HG02642 (cell line): ENCODE data around the gene PRR5.
A peak's percentile ranks its signal among the peaks of the same experiment; 100 is the strongest.

ENCODE experiments used
- ATAC-seq: cut with Tn5 transposase; IDR thresholded peaks from one replicate; pipeline ENCODE4 v1.9.1; 2021; ENCODE audit warnings: mild to moderate bottlenecking; ENCODE audit not compliant: unreplicated experiment, poor library complexity

The PRR5 gene

DNA sequence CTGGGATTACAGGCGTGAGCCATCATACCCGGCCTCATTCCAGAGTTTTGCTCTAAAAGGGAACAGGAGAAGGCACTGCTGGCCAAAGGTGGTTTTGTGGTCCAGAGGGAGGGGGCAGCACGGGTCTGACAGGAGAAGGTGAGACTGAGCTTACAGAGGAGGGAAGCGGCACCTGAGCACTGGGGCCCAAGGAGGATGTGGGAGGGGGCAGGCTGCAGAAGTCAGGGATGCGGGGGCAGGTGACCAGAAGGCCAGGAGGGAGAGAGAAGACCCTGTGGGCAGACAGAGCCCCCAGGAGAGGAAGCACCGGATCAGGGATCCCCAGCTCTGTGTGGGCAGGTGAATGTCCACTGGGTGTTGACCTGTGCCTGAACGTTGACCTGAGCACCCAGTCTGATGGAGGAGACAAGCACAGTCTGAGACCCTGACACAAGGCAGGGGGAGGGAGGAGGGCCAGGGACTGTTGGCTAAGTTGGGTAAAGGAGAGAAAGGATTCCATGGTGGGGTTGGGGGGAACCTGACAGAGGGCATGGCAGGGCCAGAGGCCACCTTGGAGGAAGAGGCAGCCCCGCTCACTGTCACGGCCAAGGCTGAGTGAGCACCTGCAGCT, 12.0 kb upstream of the PRR5 start:
- no peak for ATAC-seq

DNA sequence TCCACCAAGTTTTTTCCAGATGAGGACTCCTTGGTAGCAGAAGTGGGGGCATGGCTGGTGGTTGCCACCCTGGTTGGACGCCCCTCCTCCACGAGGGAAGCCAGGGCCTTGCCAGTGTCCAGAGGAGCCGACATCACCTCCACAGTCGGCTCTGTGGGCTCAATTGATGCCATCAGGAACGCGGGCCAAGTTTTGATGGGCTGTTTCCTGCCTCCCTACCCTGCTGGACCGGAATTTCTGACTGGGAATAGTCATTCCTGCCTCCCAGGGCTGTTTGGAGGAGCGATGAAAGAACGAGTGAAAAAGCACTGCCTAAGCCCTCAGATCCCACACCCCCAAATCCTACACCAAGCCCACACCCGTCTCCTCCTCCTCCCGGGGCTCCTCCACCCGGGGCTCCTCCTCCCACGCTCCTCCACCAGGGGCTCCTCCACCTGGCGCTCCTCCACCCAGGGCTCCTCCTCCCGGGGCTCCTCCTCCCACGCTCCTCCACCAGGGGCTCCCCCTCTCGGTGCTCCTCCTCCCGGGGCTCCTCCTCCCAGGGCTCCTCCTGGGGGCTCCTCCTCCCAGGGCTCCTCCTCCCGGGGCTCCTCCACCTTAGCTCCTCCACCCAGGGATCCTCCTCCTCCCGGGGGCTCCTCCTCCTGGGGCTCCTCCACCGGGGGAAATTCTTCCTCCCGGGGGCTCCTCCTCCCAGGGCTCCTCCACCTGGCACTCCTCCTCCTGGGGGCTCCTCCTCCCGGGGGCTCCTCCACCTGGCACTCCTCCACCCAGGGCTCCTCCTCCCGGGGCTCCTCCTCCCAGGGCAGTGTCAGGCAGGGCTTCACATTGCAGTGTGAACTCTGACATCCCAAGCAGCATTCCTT, 10.0 kb upstream of the PRR5 start:
- ATAC-seq = no peak

DNA sequence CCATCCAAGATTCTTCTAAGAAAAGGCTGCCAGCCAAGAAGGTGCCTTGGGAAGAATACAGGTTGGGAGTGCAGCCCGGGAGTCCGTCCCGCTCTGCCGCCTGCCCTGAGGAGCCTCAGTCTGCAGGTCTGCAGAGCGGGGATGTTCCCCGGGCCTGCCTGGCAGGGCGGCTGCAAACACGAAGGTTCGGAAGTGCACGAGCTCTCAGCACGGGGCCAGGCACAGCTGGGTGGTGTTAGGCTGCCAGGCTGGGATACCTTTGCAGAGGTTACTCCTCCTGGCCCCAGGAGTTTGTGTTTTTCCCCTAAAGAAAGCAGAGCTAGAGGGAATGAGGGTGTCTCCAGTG, 9.4 kb upstream of the PRR5 start:
- no peak for ATAC-seq

DNA sequence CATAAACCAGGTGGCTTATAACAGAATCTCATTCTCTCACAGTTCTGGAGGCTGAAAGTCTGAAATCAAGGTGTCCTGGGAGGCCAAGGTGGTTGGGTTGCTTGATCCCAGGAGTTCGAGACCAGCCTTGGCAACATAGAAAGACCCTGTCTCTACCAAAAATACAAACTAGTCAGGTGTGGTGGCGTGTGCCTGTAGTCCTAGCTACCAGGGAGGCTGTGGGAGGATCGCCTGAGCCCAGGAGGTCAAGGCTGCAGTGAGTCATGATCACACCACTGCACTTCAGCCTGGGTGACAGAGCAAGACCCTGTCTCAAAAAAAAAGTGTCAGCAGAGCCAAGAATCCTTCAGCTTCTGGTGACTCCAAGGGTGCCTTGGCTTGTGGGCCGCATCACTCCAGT, 8.9 kb upstream of the PRR5 start:
- ATAC-seq = no peak

DNA sequence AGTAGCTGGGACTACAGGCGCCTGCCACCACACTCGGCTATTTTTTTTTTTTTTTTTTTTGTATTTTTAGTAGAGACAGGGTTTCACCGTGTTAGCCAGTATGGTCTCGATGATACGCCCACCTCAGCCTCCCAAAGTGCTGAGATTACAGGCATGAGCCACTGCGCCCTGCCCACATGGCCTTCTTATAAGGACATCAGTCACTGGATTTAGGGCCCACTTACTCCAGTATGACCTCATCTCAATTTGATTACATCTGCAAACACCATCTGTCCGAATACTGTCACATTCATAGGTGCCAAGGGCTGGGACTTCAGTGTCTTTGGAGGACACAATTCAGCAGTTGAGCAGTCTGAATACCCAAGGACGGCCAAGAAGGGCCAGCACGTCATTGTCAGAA, 8.2 kb upstream of the PRR5 start:
- no peak for ATAC-seq

DNA sequence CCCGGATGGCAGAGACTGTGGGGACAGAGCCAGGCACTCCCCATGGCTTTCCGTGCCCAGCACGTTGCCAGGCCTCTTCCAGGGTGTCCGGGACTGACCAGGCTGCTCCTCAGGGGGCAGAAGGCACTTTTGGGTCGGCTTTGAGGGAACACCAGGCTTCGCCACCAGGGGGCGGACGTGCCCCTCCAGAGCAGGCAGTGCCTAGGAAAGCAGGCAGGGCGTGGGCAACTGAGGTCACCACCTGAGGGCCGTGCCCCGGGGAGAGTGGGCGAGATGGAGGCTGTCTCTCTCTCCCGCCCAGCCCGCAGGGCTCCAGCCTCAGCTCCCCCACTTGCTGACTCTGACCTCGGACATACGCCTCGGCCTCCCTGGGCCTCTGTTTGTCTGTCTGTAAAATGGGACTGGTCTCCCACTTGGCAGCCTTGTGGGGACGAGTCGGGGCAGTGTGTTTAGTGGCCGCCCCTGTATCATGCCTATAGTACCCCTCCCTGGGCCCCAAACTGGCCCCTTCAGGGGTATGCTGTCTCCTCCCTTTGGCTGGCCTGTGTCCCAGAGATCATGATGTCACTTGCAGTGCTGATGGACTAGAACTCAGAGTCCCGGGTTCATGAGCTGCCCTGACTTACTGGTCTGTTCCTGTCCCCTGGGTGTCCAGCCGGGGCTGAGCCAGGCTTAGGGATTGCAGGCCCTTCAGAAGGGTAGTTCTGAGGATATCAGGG, 4.4 kb upstream of the PRR5 start:
- ATAC-seq = no peak

DNA sequence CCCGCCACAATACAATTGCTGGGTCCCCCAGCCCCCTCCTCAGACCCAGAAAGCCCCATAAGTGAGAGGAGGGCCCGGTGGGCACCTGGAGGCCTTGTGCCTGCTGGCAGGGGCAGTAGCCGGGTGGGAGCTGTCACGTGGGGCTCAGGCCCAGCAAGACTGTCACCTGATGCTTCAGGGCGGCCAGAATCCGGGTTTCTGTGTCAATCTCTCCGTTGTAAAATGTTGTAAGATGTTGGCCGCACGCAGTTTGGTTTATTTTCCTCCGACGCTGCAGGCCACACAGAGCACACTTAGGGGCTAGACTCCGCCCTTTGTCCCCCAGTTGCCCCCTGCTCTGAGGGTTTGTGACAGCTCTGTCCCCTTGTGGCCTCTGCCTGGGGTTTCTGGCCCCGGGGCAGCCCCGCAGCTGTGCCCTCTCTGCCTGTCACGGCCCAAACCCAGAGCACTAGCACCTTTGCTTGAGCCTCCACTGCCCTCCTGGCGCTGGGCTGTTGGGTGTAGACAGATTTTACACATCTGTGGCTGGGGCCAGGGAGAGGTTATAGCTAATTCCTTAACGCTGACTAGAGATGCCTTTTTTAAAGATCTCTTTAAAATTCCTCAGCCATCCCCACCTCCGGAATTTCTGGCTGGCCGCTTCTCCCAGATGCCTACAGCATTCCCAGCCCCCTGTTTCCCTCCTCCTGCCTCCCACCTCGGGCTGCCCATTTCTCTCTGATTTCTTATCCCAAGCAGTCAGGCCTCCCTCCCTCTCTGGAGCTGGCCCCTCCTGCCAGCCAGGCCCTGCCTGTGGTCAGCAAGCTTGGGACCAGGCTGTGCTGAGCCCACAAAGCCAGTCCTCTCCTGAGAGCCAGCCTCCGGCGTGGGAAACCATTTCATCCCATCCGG, 3.2 kb upstream of the PRR5 start:
- no peak for ATAC-seq

DNA sequence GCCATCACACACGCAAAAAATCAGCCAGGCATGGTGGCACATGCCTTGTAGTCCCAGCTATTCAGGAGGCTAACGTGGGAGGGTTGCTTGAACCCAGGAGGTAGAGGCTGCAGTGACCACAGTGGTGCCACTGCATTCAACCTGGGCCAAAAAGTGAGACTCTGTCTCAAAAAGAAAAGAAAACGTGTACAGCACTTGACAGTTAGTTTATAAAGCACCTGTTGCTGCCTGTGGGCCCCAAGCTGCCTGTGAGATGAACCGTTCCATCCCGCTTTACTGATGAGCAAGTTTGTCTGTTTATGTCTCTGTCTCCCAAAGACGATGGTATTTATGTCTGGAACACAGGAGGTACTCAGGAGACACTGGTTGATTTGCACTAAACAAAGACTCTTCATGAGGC, 1.5 kb upstream of the PRR5 start:
- no peak for ATAC-seq

DNA sequence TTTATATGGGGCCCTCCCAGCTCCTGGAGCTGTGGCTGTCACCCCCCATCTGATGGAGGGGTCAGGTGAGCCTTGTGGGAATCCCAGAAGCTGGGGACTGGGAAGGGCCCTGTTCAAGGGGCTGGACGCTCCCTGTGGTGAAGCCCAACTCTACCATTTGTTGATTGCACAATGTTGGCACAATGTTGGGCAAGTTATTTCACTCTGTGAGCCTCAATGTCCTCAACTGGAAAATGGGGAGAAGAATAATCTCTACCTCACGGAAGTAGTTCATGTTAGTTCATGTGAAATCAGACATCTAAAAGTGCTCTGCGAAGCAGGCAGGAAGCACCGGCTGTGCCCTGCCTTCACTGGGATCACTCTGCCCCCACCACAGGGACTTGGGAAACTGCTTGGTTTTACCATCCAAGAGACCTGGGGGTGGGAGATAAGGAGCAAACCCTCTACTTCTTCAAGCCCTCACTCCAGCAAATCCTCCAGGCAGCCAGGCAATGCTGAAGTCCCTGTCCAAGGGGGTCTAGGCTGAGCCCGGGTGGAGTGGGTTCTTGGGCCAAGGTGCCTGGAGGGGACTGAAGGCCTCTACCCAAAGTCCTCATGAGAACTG, 715 bp upstream of the PRR5 start:
- no peak for ATAC-seq

DNA sequence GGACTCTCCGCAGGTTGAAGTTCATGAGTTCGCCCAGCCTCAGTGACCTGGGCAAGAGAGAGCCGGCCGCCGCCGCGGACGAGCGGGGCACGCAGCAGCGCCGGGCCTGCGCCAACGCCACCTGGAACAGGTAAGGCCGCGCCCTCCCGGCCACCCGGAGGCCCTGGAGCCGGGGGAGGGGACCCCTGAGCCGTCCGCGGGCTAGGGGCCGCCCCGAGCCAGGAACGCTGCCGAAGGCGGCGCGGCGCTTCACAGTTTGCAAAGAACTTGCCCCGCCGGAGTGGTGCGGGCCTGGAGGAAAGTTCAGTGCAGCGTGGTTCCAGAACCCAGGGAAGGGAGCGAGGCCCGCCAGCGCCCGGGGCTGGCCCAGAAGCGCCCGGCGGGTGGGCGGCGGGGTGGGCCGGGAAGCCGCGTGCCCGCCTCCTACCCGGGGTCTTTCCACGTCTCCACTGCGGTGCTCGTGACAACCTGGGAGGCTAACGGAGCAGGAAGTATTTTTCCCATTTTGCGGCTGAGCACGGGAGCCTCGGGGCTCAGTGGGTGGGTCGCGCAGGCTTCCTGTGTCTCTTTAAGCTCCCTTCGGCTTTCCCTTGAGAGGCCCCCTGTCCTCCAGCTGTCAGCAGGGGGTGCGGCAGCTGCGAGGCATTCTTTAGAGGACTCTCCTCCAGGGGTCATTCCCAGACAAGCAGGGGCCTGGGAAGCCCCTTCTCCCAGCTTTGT, 635 bp downstream of the PRR5 start:
- peak; percentile 6 for ATAC-seq

DNA sequence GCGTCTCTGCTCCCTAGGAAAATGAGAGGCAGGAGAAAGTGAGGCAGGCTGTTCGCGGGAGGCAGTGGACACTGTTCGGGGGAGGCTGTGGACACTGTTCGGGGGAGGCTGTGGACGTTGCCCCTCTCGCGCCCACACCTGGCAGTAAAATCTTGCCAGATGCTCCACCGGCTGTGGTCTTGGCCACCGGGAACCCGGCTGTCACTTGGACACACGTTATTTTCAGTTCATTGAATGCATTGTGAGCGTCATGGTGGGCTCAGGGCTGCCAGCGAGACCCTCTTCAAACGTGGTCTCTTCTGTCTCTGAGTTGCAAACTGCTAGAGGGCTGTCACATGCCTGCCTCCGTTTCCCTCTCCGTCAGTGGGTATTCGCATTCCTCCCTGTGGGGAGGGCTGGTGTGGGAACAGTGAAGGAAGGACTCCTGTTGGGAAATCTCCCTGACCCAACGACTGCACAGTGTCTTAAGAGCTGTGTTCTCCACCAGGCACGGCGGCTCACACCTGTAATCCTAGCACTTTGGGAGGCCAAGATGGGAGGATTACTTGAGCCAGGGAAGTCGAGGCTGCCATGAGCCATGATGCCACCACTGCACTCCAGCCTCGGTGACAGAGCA, 1.4 kb downstream of the PRR5 start:
- ATAC-seq = no peak

DNA sequence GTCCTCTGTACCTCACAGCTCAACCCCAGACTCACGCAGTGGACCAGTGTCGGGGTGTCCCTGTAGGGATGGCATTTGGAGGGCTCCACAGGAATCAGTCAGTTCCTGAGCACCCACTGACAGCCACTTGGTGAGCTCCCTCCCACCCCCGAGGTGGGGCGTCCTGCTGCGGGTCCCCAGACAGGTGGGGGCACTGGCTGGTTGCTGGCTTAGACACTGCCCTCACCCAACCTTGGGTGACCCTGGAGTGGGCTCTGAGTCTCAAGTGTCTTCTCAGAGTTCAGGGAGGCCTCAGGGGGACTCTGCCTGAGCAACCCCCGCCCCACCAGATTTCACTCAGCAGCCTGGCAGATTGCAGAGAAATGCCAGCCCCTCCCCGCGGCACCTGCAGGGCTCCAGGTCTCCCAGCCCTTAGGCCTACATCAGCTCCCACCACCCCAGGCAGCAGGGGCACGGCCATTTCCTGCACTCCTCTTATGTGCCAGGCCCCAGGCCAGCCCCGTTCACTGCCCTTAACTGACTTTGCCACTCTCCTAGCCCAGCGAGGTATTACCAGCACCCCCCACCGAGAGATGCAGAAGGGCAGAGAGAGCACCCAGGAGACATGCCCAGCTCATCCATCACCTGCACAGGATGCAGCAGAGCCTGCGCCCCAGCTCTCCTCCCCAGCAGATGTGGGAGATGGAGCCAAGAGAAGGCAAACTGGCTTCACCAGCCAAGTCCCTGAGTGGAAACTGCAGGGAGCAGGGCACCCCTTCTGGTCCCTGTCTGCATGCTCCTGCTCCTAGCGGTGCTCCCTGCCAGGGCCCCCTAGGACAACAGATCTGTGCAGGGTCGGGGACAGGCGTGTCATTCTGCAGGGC, 2.4 kb downstream of the PRR5 start:
- no peak for ATAC-seq

DNA sequence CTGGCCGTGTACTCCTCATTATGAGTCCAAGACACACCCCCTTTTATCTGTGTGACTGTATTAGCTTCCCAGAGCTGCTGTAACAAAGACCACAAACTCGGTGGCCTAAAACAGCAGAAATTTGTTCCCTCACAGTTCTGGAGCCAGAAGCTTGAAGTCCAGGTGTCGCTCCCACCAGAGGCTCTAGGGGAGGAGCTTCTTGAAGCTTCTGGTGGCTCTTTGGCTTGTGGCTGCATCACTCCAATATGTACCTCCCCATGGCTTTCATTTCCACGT, 3.0 kb downstream of the PRR5 start:
- ATAC-seq = no peak

DNA sequence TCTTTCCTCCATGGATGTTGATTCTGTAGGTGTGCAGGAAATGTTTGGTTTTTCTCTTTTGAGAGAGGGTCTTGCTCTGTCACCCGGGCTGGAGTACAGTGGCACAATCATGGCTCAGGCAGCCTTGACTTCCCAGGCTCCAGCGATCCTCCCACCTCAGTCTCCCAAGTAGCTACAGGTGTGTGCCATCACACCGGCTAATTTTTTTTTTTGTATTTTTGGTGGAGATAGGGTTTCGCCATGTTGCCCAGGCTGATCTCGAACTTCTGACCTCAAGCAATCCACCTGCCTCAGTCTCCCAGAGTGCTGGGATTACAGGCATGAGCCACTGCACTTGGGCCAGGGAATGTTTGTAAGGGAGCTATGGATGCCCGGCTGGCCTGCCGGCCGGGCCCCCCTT, 4.5 kb downstream of the PRR5 start:
- no peak for ATAC-seq

DNA sequence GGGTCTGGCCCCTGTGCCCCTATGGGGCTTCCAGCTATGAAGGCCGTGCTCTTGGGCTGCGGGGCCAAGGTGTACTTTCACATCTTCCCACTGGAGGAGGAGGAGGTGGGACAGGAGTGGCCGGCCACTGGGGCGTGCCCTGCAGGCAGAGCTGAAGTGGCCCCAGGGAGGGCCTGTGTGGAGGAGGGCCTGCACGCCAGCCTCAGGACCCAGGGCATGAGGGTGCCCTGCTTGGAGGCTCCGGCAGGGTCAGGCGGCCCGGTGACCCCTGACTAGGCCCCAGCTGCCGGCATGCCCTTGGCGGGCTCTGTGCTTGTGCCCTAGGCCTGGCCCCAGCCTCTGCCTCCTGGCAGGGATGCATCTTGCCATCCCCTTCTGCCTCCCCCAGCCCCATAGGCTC, 5.2 kb downstream of the PRR5 start:
- no peak for ATAC-seq

DNA sequence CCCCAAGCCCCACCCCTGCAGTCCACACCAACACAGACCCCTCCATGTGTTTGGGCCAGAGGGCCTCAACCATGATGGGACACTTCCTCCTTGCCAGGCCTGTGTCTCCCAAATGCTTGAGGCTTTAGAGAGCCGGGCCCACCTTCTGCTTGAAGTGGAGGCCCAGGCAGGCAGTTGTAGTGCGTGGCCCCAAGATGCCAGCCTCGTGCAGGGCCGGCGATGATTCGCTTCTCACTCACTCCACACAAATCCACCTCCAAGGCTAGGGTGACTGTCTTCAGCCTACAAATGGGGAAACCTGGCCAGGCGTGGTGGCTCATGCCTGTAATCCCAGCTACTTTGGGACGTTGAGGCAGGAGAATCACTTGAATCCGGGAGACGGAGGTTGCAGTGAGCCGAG, 5.7 kb downstream of the PRR5 start:
- ATAC-seq = no peak

DNA sequence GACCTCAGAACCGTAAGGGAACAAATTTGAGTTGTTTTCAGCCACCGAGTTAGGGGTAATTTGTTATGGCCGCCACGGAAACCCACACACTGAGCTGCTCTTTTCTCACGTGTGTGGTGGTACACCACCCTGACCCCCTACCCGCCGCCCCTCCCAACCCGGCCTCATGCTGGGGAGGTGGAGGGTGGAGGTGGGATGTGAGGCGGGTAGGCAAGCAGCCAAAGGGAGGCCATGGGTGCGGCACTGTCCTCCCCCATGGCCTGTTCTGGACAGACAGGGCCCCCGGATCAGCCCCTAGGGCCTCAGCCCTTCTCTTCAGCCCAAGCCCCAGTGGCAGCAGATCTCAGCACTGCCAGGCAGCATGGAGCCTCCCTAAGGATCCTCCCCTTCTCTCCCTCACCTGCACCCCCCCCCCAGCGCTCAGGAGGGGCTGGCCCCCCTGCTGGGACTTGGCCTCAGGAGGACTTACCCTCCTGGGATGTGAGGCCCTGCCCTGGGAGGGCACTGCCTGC, 7.9 kb downstream of the PRR5 start:
- ATAC-seq = no peak

DNA sequence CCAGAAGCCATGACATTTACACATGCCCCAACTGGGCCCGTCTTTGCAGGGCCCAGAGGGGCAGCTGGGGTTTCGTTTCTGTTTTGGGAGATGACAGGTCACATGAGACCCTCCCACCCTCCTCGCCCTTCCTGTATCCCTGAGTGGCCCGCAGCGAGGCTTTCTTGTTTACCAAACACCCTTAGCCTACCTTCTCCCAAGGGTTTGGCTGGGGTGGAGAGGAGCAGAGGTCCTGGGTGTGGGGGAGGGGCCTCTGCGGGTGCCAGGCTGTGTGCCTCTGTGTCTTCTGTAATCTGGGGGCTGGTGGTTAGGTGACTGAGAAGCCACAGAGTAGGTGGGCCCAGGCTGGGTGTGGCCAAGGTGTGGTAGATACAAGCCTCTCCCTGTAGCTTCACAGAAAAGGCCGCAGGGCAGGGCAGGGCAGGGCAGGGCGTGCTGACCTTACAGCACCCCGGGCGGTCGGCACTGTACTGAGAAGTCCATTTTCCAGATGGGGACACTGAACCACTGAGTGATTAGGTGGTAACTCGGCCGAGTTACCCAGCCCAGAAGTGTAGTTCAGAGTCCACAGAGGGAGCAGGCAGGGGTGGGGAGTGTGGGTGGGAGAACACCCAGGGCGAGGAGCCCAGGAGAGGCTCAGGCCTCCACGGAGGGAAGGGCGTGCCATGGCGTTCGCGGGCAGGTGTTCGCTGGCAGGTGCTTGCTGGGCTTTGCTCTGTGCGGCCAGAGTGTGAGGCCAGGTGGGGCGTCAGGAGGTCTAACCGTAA, 8.7 kb downstream of the PRR5 start:
- no peak for ATAC-seq
